NCI-H1436 (cell line): Measurements from ENCODE around the gene CRTC1.

Experiments used
- DNase-seq: peaks from one replicate; lab custom pipeline; 2025; lab: John Stamatoyannopoulos, UW

CRTC1 gene

GRCh38 chr19:18653853-18654252, 29.6 kb upstream of the CRTC1 start:
- no peak for DNase-seq

GRCh38 chr19:18654469-18654868, 29.0 kb upstream of the CRTC1 start:
- DNase-seq, result no peak

- no peak for DNase-seq
Measured at GRCh38 chr19:18655173-18655844, 28.2 kb upstream of the CRTC1 start.

GRCh38 chr19:18656337-18657086, 27.0 kb upstream of the CRTC1 start:
- no peak for DNase-seq

- DNase-seq, result peak; percentile 62
Measured at GRCh38 chr19:18657590-18658365, 25.7 kb upstream of the CRTC1 start.

GRCh38 chr19:18658366-18658855, 25.1 kb upstream of the CRTC1 start:
- no peak for DNase-seq

GRCh38 chr19:18659281-18660050, 24.0 kb upstream of the CRTC1 start:
- DNase-seq, result no peak

- no peak for DNase-seq
Measured at GRCh38 chr19:18660051-18660910, 23.2 kb upstream of the CRTC1 start.

- DNase-seq, result no peak
Measured at GRCh38 chr19:18660939-18661670, 22.4 kb upstream of the CRTC1 start.

- no peak for DNase-seq
Measured at GRCh38 chr19:18662972-18663732, 20.3 kb upstream of the CRTC1 start.

GRCh38 chr19:18663940-18664530, 19.4 kb upstream of the CRTC1 start:
- DNase-seq, result no peak

- no peak for DNase-seq
Measured at GRCh38 chr19:18665771-18666202, 17.7 kb upstream of the CRTC1 start.

GRCh38 chr19:18666317-18666716, 17.2 kb upstream of the CRTC1 start:
- no peak for DNase-seq

GRCh38 chr19:18666784-18667183, 16.7 kb upstream of the CRTC1 start:
- DNase-seq, result no peak

- DNase-seq, result no peak
Measured at GRCh38 chr19:18667531-18668251, 15.8 kb upstream of the CRTC1 start.

GRCh38 chr19:18668252-18668631, 15.2 kb upstream of the CRTC1 start:
- DNase-seq, result no peak

GRCh38 chr19:18668744-18669523, 14.5 kb upstream of the CRTC1 start:
- DNase-seq, result no peak

GRCh38 chr19:18669524-18669817, 14.0 kb upstream of the CRTC1 start:
- no peak for DNase-seq
